Breast epithelium (tissue), 4 donors: ENCODE measurements around the gene LILRA6. TPM values are rescaled to one million over a fixed set of nuclear protein-coding genes. Genes with fewer than 3 reads are reported as not detected.
"Not testable (repeated sequence)": the region's sequence is repeated elsewhere in the genome, so short reads cannot be mapped to it uniquely, and the experiment has no call there.

Experiments
- DNase-seq, 2 donors: peaks; one replicate each; pipeline ENCODE4 v3.0.0-alpha.2; 2019; ENCODE audit warnings: low spot score in 2 of 2
- H3K27ac ChIP-seq, 2 donors: fragments of 200-600 bp; sonication (generic) in 1 of 2; one replicate each; pipeline ENCODE4 v1.5.1; 2016 to 2019; ENCODE audit warnings: mild to moderate bottlenecking in 1 of 2
- H3K27me3 ChIP-seq, 2 donors: fragments of 200-600 bp; sonication (generic) in 1 of 2; one replicate each; pipeline versions ENCODE4 v1.5.1 to v1.6.0; 2017 to 2019; ENCODE audit warnings: control low read depth in 1 of 2, mild to moderate bottlenecking in 1 of 2
- H3K36me3 ChIP-seq: fragments of 200-600 bp; one replicate; pipeline ENCODE4 v1.5.1; 2019
- H3K4me1 ChIP-seq, 2 donors: fragments of 200-600 bp; sonication (generic); one replicate each; pipeline ENCODE4 v1.5.1; 2016 to 2019; ENCODE audit warnings: control low read depth in 1 of 2
- H3K4me3 ChIP-seq, 3 donors: fragments of 200-600 bp; sonication (generic); 1 replicate in 2 of 3; 2 replicates in 1 of 3; pipeline ENCODE4 v1.5.1; 2016 to 2019; ENCODE audit warnings: mild to moderate bottlenecking in 3 of 3, moderate library complexity in 2 of 3
- H3K9me3 ChIP-seq, 2 donors: fragments of 200-600 bp; sonication (generic) in 1 of 2; one replicate each; pipeline ENCODE4 v1.5.1; 2016 to 2019; ENCODE audit warnings: control low read depth in 1 of 2
- CTCF ChIP-seq, 3 donors: fragments of 450-650 bp; IDR thresholded peaks; one replicate each; pipeline ENCODE4 v1.5.1; 2016 to 2017; ENCODE audit warnings: antibody characterized with exemption in 3 of 3, mild to moderate bottlenecking in 3 of 3, moderate library complexity in 3 of 3
- POLR2A ChIP-seq: fragments of 450-650 bp; IDR thresholded peaks from one replicate; pipeline ENCODE4 v1.6.1; 2016; ENCODE audit warnings: antibody characterized with exemption, mild to moderate bottlenecking, moderate library complexity
- POLR2AphosphoS5 ChIP-seq, 3 donors: sonication (generic); formaldehyde crosslinking; IDR thresholded peaks; one replicate each; pipeline ENCODE4 v1.6.1; 2017; ENCODE audit warnings: antibody characterized with exemption in 3 of 3
- intact Hi-C: fragments of 100-400 bp; cut with DNase I; formaldehyde crosslinking; loops from one replicate; pipeline ENCODE4 v1.15.1; 2023; ENCODE audit warnings: low total_unique reads
- total RNA-seq, 3 donors: library from RNA; depleted of rRNA; stranded (reverse); fragments of >200 nt; gene quantifications; one replicate each; pipeline ENCODE4 v1.1.0, GENCODE V29; 2016

Gene LILRA6
- total RNA-seq, 3 donors from 2014 or later, result 1.3 to 2.9 (median 1.8) TPM

GRCh38 chr19:54197121-54197520, 45.5 kb downstream of the LILRA6 start:
- H3K9me3 ChIP-seq, result no peaks in the 10 kb centered on the region
- intact Hi-C loops, result no loop called here
- H3K4me1 ChIP-seq, result peaks cover 0 to 10% of the 10 kb centered on the region in 2 donors
- H3K36me3 ChIP-seq, result no peaks in the 10 kb centered on the region
- no peak overlapping the region for H3K4me3 ChIP-seq
- H3K27ac ChIP-seq, result no peak overlapping the region
- no peaks in the 10 kb centered on the region for H3K27me3 ChIP-seq
- no peak for TF ChIP-seq POLR2A
- no peak for TF ChIP-seq CTCF (IDR thresholded peaks at IDR 0.05)
- no peak for DNase-seq

- Histone ChIP-seq H3K4me3 (no peak overlapping the region), H3K9me3 (no peaks in the 10 kb centered on the region), H3K27ac (no peak overlapping the region), H3K27me3 (no peaks in the 10 kb centered on the region), H3K4me1 (peaks cover 0 to 10% of the 10 kb centered on the region in 2 donors), H3K36me3 (no peaks in the 10 kb centered on the region)
- TF ChIP-seq POLR2A (no peak), CTCF (IDR thresholded peaks at IDR 0.05) (no peak), POLR2AphosphoS5 (IDR thresholded peaks at IDR 0.05) (no peak)
- no peak for DNase-seq
- intact Hi-C loops, result no loop called here
These were observed 46.1 kb downstream of the LILRA6 start for GRCh38 chr19:54196536-54196935.

- H3K4me1 ChIP-seq, H3K4me3 ChIP-seq, intact Hi-C loops, H3K27me3 ChIP-seq, H3K9me3 ChIP-seq, H3K27ac ChIP-seq, DNase-seq, H3K36me3 ChIP-seq: not testable (repeated sequence)
These were observed 48.1 kb downstream of the LILRA6 start for GRCh38 chr19:54194463-54194862.

GRCh38 chr19:54193011-54193410, 49.6 kb downstream of the LILRA6 start:
- no peak for TF ChIP-seq CTCF (IDR thresholded peaks at IDR 0.05)
- TF ChIP-seq POLR2A, result no peak
- TF ChIP-seq POLR2AphosphoS5 (IDR thresholded peaks at IDR 0.05), result no peak
- intact Hi-C loops, result no loop called here

GRCh38 chr19:54191811-54192453, 50.7 kb downstream of the LILRA6 start:
- Histone ChIP-seq H3K27ac (peak overlapping the region; percentile 96 to 99), H3K4me3 (peak overlapping the region; percentile 65 to 93 (median 70)), H3K36me3 (no peaks in the 10 kb centered on the region), H3K9me3 (no peaks in the 10 kb centered on the region), H3K27me3 (no peaks in the 10 kb centered on the region), H3K4me1 (peaks cover 0 to 17% of the 10 kb centered on the region in 2 donors)
- no peak for DNase-seq
- intact Hi-C loops, result no loop called here
- TF ChIP-seq CTCF (IDR thresholded peaks at IDR 0.05), result no peak
- TF ChIP-seq POLR2AphosphoS5 (IDR thresholded peaks at IDR 0.05), result no peak
- TF ChIP-seq POLR2A, result no peak

More at GRCh38 chr19:54193011-54193410, 49.6 kb downstream of the LILRA6 start:
- DNase-seq, result no peak
- Histone ChIP-seq H3K27me3 (no peaks in the 10 kb centered on the region), H3K27ac (no peak overlapping the region), H3K36me3 (no peaks in the 10 kb centered on the region), H3K4me1 (peaks cover 0 to 16% of the 10 kb centered on the region in 2 donors), H3K9me3 (no peaks in the 10 kb centered on the region), H3K4me3 (no peak overlapping the region)
